GM19240 (cell line): Measurements from ENCODE around the gene STRBP.

ENCODE experiments used
- DNase-seq: peaks from one replicate; pipeline ENCODE4 v3.0.0; 2011; ENCODE audit warnings: low spot score; ENCODE audit not compliant: insufficient read length

STRBP gene

DNA sequence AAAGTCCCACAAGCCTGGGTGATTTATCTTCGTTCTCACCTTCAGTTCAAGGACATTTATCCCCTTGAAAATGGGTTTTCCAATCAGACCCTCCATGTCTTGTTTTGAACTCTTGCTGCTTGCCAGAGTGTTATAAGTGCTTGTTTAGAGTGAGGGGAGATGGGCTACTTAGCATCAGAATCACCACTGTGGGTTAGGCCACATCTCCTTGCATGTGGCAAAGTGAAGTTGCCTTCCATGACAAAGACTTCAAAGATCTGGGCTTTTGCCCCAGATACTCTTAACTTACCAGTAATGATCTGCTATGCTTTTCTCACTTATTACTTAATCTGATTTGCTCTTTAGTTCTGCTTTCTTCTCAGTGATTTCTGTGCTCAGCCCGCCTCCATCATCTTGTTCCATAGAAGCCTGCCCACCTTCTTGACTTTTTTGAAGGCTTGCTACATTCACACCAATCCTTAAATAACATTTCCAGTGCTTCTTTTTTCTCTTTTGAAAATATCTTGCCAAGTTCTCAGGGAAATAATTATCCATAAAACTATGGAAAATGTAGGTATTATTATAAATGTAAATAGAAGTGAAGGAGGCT lies 195.9 kb downstream of the STRBP start:
- no peak for DNase-seq
